ENCODE measurements around the gene KRT39. TPM values are rescaled to one million over a fixed set of nuclear protein-coding genes. Genes with fewer than 3 reads are reported as not detected.

KRT39 gene
- total RNA-seq, 2 donors from 2014 or later, result not detected

GRCh38 chr17:40914075-40914855 is 52.5 kb downstream of the KRT39 start:
- no peak for DNase-seq
- no peak for ATAC-seq
- intact Hi-C loops (cut with DNase I), result loop anchor here in 1 of 2 donors (10.0 kb wide), 2 partner anchors 411 to 631 kb away; no protein-coding TSS in a partner anchor

GRCh38 chr17:40912486-40913210 is 54.1 kb downstream of the KRT39 start:
- intact Hi-C loops (cut with DNase I), result loop anchor here in 1 of 2 donors (10.0 kb wide), 2 partner anchors 412 to 632 kb away; no protein-coding TSS in a partner anchor
- DNase-seq, result no peak
- no peak for ATAC-seq

- ATAC-seq (peak in 1 of 2 donors; percentile 22), DNase-seq (no peak)
- intact Hi-C loops (cut with DNase I), result loop anchor here (2.0 to 10.0 kb wide), 3 partner anchors 414 to 638 kb away; no protein-coding TSS in a partner anchor
These were observed 56.3 kb downstream of the KRT39 start for GRCh38 chr17:40910441-40910841.

- ATAC-seq (peak in 1 of 2 donors; percentile 41), DNase-seq (no peak)
- intact Hi-C loops (cut with DNase I), result loop anchor here (1.0 to 10.0 kb wide), 6 partner anchors 415 to 755 kb away; no protein-coding TSS in a partner anchor
These were observed 57.0 kb downstream of the KRT39 start for GRCh38 chr17:40909755-40910154.

GRCh38 chr17:40909351-40909750 is 57.4 kb downstream of the KRT39 start:
- DNase-seq, result peak; percentile 72
- ATAC-seq, result peak; percentile 87 to 97
- intact Hi-C loops (cut with DNase I), result loop anchor here (1.0 to 10.0 kb wide), 3 partner anchors 739 to 755 kb away; no protein-coding TSS in a partner anchor

Other genes with a start within 250 kb of the KRT39 start
- not detected for gene KRT25, start 211.6 kb downstream of the KRT39 start, total RNA-seq
- not detected for gene KRT26, start 194.7 kb downstream of the KRT39 start, total RNA-seq
- gene KRT27, start 184.4 kb downstream of the KRT39 start, total RNA-seq, result not detected
- gene KRT28, start 167.0 kb downstream of the KRT39 start, total RNA-seq, result not detected
- 10 to 100 TPM; 57.0 to 68.8 TPM for gene KRT10, start 144.3 kb downstream of the KRT39 start, total RNA-seq
- not detected for gene KRT12, start 99.7 kb downstream of the KRT39 start, total RNA-seq
- not detected for gene KRT20, start 81.7 kb downstream of the KRT39 start, total RNA-seq
- under 1 TPM in 1 of 2 donors, not detected in 1; 0.29 TPM for gene KRT23, start 29.3 kb downstream of the KRT39 start, total RNA-seq
- gene KRT40, start 17.4 kb upstream of the KRT39 start, total RNA-seq, result not detected
- not detected for gene KRTAP3-3, start 27.2 kb upstream of the KRT39 start, total RNA-seq
- gene KRTAP3-2, start 33.0 kb upstream of the KRT39 start, total RNA-seq, result not detected
- gene KRTAP3-1, start 42.2 kb upstream of the KRT39 start, total RNA-seq, result not detected
- not detected for gene KRTAP1-5, start 60.3 kb upstream of the KRT39 start, total RNA-seq
- not detected for gene KRTAP1-4, start 63.2 kb upstream of the KRT39 start, total RNA-seq
- gene KRTAP1-3, start 67.9 kb upstream of the KRT39 start, total RNA-seq, result not detected
- gene KRTAP1-1, start 74.5 kb upstream of the KRT39 start, total RNA-seq, result not detected
- not detected for gene KRTAP2-1, start 80.4 kb upstream of the KRT39 start, total RNA-seq
- gene KRTAP2-2, start 88.3 kb upstream of the KRT39 start, total RNA-seq, result not detected
- not detected for gene KRTAP2-3, start 93.2 kb upstream of the KRT39 start, total RNA-seq
- not detected for gene KRTAP2-4, start 98.9 kb upstream of the KRT39 start, total RNA-seq
- gene KRTAP4-7, start 117.2 kb upstream of the KRT39 start, total RNA-seq, result not detected
- gene KRTAP4-8, start 131.2 kb upstream of the KRT39 start, total RNA-seq, result not detected
- gene KRTAP4-16, start 135.3 kb upstream of the KRT39 start, total RNA-seq, result not detected
- not detected for gene KRTAP4-9, start 138.4 kb upstream of the KRT39 start, total RNA-seq
- gene KRTAP4-11, start 151.4 kb upstream of the KRT39 start, total RNA-seq, result not detected
- not detected for gene KRTAP4-12, start 157.2 kb upstream of the KRT39 start, total RNA-seq
- gene KRTAP4-6, start 173.6 kb upstream of the KRT39 start, total RNA-seq, result not detected
- gene KRTAP4-5, start 182.9 kb upstream of the KRT39 start, total RNA-seq, result not detected
- gene KRTAP4-4, start 193.8 kb upstream of the KRT39 start, total RNA-seq, result not detected
- gene KRTAP4-3, start 201.3 kb upstream of the KRT39 start, total RNA-seq, result not detected
- gene KRTAP4-2, start 211.3 kb upstream of the KRT39 start, total RNA-seq, result not detected
- gene KRTAP4-1, start 218.0 kb upstream of the KRT39 start, total RNA-seq, result not detected
- not detected for gene KRTAP9-1, start 222.9 kb upstream of the KRT39 start, total RNA-seq